Measurements from ENCODE around the gene COL12A1.

DNA sequence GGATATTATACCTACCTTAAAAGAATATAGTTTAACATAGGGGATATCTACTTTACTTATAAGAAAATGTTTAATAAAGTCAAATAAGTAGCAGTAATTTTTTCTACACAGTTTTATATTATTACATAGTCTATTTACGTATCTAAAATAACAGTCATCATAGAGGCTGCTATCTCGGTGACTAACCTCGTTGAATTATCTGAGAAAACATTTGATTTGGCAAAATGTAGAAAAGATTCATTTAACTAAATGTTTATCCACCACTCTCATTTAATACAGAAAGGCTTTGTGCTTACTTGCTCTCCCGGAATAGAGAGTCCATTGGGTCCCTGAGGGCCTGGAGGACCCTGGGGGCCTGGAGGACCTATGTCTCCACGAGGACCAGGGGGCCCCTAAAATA lies 103.6 kb downstream of the COL12A1 start:
- TF ChIP-seq, protein P1, sequence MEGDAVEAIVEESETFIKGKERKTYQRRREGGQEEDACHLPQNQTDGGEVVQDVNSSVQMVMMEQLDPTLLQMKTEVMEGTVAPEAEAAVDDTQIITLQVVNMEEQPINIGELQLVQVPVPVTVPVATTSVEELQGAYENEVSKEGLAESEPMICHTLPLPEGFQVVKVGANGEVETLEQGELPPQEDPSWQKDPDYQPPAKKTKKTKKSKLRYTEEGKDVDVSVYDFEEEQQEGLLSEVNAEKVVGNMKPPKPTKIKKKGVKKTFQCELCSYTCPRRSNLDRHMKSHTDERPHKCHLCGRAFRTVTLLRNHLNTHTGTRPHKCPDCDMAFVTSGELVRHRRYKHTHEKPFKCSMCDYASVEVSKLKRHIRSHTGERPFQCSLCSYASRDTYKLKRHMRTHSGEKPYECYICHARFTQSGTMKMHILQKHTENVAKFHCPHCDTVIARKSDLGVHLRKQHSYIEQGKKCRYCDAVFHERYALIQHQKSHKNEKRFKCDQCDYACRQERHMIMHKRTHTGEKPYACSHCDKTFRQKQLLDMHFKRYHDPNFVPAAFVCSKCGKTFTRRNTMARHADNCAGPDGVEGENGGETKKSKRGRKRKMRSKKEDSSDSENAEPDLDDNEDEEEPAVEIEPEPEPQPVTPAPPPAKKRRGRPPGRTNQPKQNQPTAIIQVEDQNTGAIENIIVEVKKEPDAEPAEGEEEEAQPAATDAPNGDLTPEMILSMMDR (IDR thresholded peaks at IDR 0.05): no peak
- no peak for TF ChIP-seq POLR2A (IDR thresholded peaks at IDR 0.05)

Data from right lobe of liver (tissue), 4 donors.